ENCODE measurements around the gene SYCN.
"Not testable (repeated sequence)": the region's sequence is repeated elsewhere in the genome, so short reads cannot be mapped to it uniquely, and the experiment has no call there.

Gene SYCN

DNA sequence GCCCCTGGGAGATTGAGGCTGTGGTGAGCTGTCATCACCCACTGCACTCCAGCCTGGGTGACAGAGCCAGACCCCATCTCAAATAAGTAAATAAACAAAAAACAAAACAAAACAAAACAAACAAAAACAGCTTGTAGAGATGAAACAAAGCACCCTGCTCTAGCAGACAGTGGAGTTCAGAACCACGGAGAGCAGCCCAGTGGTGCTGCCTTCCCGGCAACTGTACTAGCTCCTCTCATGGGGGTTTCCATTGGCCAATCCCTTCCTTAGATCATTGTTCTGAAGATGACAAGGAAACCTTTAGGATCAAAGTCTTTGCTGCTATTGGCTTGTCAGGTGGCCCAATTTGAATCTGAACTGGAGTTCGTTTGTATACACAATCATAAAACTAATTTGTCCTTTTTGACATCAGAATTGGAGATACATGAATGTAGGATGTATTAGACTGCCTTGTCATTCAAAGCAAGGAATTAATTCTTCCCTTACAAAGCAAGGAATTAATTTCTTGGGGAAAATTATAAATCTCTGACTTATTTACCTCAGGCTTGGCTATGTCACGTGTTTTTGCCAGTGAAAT is 19.7 kb upstream of the SYCN start:
- no peak for DNase-seq

DNA sequence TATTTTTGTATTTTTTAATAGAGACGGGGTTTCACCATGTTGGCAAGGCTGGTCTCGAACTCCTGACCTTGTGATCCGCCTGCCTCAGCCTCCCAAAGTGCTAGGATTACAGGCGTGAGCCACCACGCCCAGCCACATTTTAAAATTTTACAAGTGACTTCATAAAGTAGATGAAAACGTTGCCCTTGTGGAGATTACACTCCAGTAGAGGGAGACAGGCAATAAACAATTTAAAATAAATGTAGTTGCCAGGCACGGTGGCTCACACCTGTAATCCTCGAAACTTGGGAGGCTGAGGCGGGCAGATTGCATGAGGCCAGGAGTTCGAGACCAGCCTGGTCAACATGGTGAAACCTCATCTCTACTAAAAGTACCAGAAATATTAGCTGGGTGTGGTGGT is 15.0 kb upstream of the SYCN start:
- not testable (repeated sequence) for DNase-seq

DNA sequence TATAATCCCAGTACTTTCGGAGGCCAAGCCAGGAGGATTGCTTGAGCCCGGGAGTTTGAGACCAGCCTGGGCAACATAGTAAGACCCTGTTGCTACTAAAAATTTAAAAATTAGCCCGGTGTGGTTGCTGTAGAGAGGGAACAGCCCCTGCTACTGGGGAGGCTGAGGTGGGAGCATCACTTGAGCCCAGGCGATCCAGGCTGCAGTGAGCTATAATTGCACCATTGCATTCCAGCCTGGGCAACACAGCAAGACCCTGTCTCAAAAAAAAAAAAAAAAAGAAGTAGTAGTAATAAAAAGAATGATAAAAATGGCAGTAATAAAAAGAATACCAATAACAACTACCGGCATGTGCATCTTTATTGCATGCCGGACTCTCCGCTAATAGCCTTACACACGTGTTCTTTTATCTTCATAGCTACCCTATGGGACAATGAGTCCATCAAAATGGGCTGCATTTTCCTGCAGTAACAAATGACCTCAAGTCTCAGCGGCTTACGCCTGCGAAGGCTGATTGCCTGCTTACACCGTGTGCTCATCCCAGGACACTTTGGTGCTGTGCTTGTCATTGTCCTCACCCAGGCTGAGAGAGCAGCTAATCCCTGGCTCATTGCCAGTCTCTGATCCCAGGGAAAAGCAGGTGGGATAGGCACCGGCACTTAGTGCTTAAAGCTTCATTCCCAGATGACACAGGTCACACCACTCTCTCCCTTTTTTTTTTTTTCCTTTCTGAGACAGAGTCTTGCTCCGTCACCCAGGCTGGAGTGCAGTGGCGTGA is 14.4 kb upstream of the SYCN start:
- DNase-seq, result no peak

DNA sequence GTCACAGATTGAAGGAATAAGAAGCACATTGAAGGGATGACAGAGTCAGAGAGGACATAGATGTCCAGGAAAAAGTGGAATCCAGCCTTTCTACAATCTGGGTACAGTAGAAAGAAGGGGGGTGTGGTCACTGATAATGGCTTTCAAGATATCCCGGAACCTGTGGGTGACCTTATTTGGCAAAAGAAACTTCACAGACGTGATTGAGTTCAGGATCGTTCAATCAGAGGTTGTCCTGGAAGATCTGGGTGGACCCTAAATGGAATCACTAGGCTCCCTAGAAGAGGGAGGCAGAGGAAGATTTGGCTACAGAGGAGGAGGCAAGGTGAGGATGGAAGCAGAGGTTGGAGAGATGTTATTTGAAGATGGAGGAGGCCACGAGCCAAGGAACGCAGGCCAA is 13.0 kb upstream of the SYCN start:
- DNase-seq, result no peak

DNA sequence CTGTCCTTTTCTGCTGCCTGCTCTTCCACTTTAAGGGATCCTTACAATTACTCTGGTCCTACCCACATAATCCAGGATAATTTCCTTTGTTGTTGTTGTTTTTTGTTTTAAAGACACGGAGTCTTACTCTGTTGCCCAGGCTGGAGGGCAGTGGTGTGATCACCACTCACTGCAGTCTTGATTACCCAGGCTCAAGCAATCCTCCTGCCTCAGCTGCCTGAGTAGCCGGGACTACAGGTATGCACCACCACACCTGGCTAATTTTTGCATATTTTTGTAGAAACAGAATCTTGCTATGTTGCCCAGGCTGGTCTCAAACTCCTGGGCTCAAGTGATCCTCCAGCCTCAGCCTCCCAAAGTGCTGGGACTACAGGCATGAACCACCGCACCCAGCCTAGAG is 11.3 kb upstream of the SYCN start:
- DNase-seq, result not testable (repeated sequence)

DNA sequence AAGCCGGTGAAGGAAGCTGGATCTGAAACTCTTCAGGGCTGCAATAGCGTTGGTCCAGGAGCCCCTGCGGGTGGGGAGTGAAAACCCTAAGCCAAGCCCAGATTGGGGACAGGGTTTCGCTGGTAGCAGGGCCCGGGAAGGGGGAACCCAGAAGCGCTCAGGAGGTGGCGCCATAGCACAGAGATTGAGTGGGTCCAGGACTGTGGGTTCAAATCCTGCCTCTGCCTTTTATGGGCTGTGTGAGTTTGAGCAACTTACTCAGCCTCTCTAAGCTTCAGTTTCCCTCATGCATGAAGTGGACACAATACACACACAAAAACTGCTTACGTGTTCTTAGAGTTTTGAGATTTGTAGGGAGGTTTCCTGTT is 8.3 kb upstream of the SYCN start:
- peak; percentile 64 for DNase-seq

DNA sequence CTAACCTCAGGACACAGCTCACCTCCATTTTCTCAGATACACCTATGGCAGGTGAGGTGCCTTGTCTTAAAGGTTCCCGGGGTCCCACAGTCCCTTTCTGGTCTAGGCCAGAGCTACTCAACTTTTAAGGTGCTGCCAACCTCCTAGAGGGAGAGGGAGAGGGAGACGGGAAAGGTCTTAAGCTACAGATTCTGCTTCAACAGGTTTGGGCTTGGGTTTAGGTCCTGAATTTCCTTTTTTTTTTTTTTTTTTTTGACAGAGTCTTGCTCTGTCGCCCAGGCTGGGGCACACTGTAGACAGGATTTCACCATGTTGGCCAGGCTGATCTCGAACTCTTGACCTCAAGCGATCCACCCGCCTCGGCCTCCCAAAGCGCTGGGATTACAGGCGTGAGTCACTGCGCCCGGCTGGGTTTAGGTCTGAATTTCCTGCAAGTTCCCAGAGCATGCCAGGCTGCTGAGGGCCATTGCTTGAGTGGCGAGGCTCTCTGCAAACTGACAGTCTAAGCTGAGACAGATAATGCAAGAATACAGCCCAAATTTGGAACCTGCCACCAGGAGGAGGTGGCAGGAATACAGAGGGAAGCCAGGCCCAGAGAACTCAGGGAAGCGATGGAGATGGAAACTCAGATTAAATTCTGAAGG is 7.8 kb upstream of the SYCN start:
- no peak for DNase-seq

DNA sequence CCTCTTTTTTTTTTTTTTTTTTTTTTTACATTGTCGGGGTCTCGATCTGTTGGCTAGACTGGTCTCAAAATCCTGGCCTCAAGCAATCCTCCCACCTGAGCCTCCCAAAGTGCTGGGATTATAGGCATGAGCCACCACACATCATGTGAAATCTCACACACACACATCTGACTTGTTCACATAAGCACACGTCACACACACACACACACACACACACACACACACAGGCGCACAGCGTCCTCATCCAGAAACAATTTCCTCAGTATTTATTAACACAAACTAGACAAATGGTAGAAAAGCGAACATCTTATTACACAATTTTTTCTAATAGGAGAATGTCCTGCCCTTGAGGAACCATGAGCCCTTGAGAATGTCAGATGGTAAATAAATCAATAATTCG is 5.1 kb upstream of the SYCN start:
- DNase-seq, result no peak

DNA sequence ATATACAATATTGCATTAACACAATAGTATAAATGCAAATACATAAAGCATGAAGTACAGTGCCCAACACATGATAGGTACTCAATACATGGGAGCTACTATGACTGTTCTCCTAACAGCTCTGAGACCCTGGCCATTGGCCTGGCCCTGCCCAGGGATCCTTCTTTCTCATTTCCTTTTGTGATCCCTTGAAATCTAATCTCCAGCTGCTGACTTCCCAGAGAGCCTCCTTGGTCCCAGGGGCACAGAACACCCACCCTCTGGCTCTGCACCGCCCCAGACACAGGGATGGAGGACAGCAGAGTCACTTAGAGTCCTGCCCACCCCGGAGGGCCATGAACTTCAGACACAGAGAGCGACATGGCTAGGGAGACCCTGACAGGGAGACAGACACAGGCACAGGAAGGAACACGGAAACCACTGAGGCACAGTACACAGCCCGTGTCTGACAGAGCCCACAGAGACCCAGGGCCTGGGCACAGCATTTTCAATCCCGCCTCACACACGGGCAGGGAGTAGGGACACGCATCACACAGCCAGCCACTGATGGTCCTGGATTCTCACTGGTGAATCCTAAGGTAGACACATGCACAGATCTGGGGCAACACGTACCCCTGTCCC is 4.2 kb upstream of the SYCN start:
- DNase-seq, result no peak

DNA sequence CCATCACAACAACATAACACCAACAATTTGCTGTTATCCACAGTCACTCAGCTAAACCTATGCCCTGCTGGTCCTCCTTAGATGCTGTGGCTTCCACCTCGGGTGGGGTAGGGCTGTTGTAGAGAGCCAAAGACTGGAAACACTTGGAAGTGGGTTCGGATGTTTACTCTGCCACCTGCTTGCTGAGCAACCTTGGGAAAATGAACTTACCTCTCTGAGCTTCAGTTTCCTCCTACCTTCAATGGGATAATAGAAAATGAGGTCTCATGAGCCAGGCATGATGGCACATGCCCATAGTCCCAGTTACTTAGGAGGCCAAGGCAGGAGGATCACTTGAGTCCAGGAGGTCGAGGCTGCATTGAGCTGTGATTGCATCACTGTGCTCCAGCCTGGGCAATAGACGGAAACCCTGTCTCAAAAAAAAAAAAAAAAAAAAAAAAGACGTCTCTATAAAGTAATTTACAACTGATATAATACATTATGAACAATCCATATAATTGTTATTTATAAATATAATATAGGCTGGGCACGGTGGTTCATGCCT is 3.3 kb upstream of the SYCN start:
- DNase-seq, result no peak

DNA sequence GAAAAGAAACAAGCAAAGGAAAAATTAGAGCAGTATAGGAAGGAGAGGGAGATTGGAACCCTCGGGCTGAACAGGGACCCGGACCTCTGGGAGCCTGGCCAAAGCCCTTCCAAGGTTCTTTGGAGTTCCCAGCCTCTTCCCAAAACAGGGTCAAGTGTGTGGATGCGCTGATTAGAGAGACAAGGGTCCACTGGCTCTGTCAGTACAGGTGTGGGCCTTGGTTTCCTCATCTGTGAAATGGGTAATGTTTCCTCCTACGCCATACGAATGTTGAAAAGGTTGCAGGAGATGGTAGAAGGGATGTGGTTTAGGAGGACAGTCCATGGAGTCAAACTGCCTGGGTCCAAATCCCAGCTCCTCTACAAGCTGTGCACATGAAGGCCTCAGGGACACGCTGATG is 2.1 kb upstream of the SYCN start:
- no peak for DNase-seq

DNA sequence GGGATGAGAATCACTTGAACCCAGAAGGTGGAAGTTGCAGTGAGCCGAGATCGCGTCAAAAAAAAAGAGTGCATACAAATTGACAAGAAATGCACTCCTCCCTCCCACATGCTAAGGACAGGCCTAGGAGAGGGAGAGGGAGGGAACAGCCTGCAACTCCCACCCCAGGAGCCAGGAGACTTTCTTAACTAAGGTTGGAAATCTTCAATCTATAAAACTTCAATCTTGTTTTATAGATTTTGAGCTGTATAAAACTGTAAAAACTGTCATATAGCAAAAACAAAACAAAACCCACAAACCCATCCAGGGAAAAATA is 1.3 kb upstream of the SYCN start:
- DNase-seq, result no peak

DNA sequence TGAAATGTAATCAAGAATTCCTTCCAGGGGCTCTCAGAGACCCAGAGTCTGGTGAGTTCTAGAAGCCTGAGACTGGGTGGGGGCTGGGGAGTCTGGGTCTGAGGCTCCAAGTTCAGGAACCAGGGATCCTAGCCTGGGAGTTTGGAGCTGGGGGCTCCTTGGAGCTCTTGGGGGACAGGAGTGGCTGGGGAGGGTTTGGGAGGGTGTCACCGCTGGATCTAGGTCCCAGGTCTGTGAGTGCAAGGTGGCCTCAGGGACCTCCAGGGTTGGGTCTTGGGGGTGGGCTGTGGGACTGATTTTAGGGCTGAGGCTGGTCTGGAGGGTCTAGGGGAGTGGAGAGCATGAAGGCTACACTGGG is 1.1 kb downstream of the SYCN start:
- no peak for DNase-seq

DNA sequence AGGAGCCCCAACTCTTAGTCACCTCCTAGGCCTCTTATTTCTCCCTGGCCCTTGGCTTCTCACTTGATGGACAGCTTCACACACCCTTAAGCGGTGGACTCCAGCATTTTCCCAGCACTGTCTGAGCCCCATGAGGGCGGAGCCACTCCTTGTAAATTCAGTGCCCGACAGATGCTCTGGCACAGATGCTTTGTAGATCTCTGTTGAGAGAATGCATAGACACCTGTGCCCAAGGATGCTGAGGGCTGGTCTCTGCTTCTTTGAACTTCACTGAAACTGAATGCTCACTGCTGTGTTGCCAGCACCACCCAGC is 3.3 kb downstream of the SYCN start:
- no peak for DNase-seq

DNA sequence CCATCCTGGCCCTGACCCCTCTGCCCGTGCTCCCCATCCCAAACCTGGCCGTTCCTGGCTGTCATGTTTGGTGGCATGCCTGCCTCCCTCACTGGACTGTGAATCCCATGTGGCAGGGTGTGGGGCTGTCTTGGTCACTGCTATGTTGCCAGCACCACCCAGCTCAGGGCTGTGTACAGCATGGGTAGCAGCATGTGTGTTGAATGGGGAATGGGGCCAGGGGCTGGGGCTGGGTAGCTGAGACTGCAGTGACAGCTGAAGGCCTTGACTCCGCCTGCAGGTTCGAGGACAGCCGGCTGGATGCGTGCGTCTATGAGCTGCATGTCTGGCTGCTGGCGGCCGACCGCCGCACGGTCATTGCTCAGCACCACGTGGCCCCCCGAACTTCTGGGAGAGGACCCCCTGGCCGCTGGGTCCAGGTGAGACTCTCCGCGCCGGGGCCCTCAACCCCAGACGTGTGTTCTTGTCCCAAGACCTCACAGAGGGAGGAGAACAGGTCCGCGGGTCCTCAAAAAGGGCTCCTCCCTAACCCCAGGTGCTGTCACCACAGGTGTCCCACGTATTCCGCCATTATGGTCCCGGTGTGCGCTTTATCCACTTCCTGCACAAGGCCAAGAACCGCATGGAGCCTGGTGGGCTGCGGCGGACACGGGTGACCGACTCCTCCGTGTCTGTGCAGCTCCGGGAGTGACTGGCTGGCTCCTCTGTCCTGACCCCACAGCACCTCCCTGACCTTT is 3.8 kb downstream of the SYCN start:
- DNase-seq, result no peak

DNA sequence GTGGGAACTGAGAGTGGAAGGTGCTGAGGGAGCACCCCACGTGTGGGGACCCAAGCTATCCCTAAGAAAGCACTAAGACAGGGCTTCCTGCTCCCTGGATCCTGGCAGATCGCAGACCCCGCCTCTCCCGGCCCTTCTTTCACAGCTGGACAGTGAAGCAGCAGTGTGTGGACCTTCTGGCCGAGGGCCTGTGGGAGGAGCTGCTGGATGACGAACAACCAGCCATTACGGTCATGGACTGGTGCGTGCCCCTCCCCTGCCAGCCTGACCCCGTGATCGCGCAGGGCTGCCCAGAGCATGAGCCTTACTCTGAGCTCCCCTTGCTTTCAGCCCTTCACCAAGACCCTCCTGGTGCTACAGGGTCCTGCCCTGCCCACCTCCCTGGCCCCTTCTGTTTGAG is 5.0 kb downstream of the SYCN start:
- no peak for DNase-seq

DNA sequence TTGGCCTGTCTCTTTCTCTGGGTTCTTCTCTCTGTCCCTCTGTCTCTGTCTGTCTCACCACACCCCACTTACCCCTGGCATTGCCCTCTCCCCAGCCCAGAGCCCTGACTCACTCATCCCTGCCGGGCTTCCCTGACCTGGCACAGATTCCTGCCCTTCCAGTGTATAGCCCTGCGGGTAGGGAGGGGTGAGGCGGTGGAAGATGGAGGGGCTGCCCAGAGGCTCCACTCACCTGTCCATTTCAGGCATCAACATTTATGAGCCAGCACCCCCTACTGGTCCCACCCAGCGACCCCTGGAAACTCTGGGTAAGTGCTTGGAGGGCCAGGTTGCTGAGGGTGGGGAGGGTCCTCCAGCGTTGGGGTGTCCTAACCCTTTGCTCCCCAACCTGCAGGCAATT is 6.3 kb downstream of the SYCN start:
- DNase-seq, result no peak

DNA sequence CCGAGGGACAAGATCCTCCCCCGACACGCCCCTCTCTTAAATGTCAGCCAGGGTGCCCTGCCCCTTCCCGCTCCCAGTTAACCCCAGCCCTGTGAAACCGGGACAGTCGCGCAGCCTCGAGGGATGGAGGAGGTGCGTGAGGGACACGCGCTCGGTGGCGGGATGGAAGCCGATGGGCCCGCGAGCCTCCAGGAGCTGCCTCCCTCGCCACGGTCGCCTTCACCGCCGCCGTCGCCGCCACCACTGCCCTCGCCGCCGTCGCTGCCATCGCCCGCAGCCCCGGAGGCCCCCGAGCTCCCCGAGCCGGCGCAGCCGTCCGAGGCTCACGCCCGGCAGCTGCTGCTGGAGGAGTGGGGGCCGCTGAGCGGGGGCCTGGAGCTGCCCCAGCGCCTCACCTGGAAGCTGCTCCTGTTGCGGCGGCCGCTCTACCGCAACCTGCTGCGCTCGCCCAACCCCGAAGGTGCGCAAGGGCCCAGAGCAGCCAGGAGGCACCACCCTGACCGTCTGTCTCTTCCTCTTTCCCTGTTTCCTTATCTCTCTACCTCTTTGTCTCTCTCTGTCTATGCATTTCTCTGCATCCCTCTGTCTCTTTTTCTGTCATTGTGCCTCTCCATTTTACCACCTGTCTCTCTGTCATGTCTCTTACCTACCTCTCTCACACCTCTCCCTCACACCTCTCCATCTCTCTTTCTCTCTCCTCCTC is 7.1 kb downstream of the SYCN start, which contains the start of gene NCCRP1:
Gene NCCRP1, plus strand, starts transcription at position 105 of the 703 bp plus-strand sequence. Its CDS starts 19 bp downstream, at position 124.
- no peak for DNase-seq

DNA sequence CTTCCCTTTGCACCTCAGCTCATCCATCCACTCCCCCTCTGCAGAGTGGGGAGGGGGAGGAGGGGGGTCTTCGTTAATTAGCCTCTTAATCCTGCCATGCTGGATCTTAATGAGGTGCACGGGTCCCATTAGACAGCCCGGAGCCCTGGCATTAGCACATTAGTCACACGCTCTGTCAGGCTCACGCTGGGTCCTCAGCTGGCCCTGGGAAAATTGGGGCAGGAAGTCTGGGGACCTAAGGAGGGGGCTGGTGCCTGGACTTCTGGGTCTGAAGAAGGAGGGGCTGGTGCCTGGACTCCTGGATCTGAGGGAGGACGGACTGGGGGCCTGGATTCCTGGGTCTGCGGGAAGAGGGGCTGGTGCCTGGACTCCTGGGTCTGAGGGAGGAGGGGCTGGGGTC is 7.7 kb downstream of the SYCN start:
- DNase-seq, result no peak

DNA sequence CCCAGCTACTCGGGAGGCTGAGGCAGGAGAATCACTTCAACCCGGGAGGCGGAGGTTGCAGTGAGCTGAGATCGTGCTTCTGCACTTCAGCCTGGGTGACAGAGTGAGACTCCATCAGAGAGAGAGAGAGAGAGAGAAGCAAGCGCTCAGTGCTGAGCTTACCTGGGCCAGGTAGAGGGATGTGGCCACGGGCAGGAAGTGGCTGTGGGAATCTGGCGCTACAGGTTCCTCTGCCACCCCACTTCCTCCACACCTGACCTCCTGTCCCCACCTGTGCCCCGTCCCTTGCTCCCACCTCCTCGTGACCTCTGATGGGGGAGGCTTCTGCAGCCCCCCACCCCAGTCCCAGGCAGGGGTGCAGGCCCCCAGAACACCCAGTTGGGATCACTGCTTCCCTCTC is 8.3 kb downstream of the SYCN start:
- no peak for DNase-seq

DNA sequence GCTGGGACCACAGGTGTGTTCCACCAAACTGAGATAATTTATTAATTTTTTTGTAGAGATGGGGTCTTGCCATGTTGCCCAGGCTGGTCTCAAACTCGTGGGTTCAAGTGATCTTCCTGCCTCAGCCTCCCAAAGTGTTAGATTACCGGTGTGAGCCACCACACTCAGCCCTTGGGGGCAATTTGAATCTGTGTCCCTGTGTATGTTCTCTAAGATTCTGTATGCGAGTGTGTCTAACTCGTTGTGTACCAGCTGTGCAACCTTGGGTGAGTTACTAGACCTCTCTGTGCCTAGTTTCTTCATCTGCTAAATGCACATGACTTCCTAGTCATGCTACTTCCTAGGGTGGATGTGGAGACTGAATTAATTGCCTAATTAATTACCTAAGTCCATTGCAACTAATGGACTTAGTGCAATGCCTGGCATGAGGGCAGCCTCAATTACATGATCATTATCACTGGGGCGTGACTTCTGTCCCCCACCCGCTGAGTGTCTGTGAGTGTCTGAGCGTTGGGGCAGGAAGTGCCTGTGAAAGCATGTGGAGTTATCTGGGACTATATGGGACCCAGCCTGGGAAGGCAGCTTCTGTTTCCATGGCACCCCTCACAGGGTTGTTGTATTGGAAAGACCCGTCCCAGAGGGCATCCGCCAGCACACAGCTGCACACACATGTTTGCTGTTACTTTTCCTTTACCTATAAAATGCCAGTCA is 9.1 kb downstream of the SYCN start:
- DNase-seq, result no peak

DNA sequence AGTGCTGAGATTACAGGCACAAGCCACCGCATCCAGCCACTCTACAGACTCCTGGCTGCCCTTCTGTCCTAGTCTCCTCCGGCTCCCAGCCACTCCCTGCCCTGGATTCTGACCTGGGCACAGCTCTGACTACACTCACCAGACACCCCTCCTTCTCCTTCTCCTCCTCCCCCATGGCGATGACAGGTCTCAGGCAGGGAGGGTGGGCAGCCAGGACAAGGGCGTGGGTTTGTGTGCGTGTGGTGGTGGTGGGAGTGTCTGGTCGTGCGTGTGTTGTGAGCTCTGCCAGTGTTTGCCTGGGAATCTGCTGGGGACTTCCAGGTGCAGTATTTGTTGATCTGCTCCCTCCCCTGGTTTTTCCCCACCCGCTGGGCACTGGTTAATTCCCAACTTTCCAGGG is 10.3 kb downstream of the SYCN start:
- no peak for DNase-seq

All from stimulated activated CD4-positive, alpha-beta T cell treated with anti-CD3 and anti-CD28 coated beads, Interleukin-4, amount 100 ng/mL, for 24 hours (primary cell).